GM12892 (cell line): ENCODE results near the gene CAMK1D.

Experiments used
- POLR2A ChIP-seq: IDR thresholded peaks from 2 replicates; pipeline ENCODE4 v1.6.1; 2011; ENCODE audit warnings: low read depth, low read length, control low read depth
- POLR2AphosphoS5 ChIP-seq: IDR thresholded peaks from 2 replicates; pipeline ENCODE4 v1.6.1; 2011; ENCODE audit warnings: low read depth, low read length, control low read depth
- TAF1 ChIP-seq: IDR thresholded peaks from 2 replicates; pipeline ENCODE4 v1.6.1; 2011; ENCODE audit warnings: low read depth, mild to moderate bottlenecking, control low read depth, low read length, borderline replicate concordance

DNA sequence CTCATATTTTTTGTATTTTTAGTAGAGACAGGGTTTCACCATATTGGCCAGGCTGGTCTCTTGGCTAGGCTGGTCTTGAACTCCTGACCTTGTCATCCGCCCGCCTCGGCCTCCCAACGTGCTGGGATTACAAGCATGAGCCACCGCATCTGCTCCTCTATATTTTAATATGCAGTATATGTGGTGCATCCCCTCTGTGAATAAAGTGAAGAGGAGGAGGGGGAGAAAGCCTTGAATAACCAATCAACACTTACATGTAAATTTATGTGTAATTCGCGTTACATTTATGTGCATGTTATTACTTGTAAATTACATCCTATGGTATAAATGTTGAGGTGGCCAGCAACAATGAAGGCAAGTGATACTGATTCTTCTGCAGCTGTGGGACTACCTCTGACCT is 342.2 kb downstream of the CAMK1D start:
- TF ChIP-seq POLR2A (no peak), POLR2AphosphoS5 (no peak), TAF1 (no peak)
